HG03280 (cell line): ENCODE data around the gene TANGO6.

ENCODE experiments used
- ATAC-seq: cut with Tn5 transposase; IDR thresholded peaks from one replicate; pipeline ENCODE4 v1.9.1; 2021; ENCODE audit warnings: mild to moderate bottlenecking, moderate library complexity; ENCODE audit not compliant: unreplicated experiment

TANGO6 gene

DNA sequence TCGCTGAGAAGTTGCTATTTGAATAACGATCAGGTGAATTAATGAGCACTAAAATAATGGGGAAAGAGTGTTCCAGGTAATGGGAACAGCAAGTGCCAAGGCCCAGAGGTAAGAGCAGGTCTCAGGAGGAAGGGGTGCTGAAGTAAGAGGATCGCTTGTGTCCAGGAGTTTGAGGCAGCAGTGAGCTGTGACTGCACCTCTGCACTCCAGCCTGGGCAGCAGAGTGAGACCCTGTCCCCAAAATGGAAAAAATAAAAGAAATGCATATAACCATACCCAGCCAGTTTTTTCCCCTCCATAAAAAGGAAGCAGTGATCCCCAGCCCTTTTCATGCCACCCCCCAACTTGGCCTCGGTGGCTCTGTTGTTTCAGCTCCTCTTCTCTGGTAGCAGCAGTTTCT is 245.4 kb downstream of the TANGO6 start:
- no peak for ATAC-seq

DNA sequence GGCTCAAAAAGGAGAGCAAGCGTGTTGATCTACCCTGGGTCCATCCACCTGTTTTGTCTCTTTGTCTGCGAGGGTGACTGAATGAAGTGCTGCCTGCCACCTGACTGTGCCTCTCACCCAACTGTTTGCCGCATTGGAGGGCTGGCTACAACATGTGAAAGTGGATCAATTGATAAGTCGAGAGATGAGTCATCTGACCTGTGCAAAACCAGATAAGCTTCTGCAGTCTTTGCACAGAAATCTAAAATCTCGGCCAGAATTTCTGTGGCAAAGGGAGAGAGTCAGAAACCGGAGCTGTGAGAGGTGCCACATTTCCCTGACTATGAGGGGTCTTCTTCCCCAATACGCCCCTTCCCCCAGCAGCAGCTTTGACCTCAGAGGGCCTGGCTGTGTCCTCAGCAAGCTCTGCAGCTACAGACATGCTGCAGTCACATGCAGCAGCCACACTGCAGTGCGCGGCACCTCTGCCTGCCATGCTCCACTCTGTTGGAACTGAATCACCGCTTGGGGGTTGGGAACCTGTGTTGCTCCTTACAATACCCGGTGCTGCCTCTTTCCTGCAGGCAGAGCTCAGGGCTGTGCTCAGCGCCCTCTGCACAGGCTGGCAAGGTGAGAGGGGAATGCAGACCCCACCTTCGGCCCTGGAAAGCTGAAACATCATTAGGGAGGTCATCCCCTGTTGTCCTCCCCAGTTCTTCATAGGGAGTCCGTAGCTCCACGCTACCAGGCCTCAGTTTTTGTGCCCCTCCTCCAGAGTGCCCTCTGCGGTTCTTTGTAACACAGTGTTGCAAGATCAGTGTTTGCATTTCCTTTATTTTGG is 246.0 kb downstream of the TANGO6 start:
- ATAC-seq = no peak

DNA sequence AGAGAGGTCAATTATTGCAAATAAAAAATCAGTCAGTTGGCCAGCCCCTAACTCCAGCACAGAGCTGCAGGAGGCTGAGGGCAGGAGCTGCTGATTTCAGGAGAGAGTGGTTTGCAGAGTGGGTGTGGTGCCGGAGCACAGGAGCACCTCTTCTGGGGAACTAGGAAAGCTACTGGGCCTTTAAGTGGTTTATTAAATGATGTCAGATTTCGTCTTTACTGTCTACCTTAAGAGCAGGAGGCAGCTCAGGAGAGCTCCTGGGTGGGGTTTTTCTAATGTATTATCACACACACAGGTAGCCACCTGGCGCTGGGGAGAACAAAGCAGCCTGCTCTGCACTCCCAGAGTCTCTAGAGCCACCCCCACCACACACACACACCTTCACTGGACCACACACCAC is 250.6 kb downstream of the TANGO6 start:
- no peak for ATAC-seq

- no peak for ATAC-seq
These were observed 251.2 kb downstream of the TANGO6 start for GRCh38 chr16:69094501-69094900.

- no peak for ATAC-seq
These were observed 251.9 kb downstream of the TANGO6 start for GRCh38 chr16:69095193-69095592.

DNA sequence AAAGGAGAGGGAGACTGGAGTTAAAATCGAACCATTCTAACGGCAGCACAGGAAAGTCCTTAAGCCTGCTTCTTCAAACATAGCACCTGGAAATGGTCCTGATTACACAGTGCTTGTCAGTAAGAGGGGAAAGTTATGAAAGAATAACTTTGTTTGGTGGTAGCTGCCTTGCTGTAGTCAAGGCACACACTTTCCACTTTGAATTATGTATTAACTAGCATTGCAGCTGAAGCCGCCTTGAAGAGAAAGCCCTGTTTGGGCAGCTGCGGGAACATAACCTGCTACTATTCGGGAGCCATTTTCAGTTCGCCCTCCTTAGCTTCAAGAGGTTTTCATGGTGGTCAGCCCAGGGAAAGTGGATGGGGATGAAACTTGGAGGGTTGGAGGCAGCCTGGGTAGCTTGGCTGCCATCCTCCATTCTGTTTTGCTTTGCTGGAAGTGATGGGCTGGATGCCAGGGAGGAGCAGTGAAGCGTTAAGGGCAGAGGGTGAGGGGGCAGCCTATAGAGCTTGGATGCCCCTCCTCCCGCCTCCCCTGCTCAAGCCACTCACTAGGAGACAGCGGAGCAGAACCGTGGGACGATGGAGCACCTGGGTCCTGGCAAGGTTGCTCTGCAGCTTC is 256.9 kb downstream of the TANGO6 start:
- no peak for ATAC-seq

GRCh38 chr16:69105501-69106361 is 262.4 kb downstream of the TANGO6 start, which contains the start of gene HAS3:
TSS of gene HAS3 (plus strand) at chr16:69105653. CDS start at chr16:69109396, 3,743 bp downstream.
- peak; percentile 51 for ATAC-seq

- no peak for ATAC-seq
These were observed 263.4 kb downstream of the TANGO6 start for GRCh38 chr16:69106491-69107315.

- ATAC-seq = no peak
These were observed 264.1 kb downstream of the TANGO6 start for GRCh38 chr16:69107316-69107962.

DNA sequence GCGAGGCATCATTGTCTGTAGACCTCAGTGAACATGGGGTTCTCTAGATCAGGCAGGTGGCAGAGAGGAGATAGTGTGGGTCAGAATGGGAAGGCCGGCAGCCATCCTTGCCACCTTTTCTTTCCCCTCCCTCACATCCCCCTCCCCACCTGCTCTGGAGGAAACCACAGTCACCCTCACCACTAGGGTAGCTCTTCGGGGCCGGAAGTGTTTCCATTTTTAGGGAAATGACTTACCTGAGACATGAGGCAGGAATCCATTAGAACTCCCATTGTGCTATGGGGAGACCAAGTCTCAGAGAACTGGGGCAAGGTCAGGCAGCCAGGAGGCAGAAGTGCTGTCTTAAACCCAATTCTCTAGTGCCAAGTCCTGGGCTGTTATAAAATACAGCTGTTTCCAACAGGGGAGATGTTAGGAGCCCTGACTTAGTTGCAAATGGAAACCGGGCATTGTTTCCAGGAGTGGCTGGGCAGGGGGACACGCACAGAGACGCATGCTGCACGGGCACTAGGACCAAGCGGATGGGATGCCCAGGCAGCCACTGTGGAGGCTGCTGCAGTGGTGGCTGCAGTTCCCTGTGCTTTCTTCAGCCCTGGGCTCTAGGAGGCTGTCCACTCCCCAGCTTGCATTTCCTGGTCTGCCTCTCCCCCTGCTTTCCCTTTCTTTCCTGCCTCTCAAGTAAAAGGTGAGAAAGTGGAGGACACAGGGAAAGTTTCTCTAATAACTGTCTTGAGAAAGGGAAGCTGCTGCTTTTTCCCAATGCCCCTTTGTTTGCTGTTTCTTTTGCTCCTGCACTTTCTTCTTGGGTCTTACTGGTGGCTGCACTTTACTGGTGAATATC is 265.0 kb downstream of the TANGO6 start:
- no peak for ATAC-seq

DNA sequence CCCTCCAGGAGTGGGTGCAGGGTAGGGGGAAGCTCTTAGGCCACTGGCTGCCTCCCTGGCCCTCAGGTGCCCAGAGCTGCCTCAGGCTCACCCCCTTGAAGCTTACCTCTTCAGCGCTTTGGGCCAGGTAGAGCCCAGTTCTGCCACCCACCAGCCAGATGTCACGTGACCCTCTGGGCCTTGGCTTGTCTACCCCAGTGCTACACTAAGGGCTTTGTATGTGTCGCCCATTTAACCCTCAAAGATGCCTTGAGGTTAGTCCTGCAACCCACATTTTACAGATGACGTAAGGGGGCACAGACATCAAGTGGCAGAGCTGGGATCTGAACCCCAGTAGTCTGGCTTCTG is 265.5 kb downstream of the TANGO6 start:
- no peak for ATAC-seq

DNA sequence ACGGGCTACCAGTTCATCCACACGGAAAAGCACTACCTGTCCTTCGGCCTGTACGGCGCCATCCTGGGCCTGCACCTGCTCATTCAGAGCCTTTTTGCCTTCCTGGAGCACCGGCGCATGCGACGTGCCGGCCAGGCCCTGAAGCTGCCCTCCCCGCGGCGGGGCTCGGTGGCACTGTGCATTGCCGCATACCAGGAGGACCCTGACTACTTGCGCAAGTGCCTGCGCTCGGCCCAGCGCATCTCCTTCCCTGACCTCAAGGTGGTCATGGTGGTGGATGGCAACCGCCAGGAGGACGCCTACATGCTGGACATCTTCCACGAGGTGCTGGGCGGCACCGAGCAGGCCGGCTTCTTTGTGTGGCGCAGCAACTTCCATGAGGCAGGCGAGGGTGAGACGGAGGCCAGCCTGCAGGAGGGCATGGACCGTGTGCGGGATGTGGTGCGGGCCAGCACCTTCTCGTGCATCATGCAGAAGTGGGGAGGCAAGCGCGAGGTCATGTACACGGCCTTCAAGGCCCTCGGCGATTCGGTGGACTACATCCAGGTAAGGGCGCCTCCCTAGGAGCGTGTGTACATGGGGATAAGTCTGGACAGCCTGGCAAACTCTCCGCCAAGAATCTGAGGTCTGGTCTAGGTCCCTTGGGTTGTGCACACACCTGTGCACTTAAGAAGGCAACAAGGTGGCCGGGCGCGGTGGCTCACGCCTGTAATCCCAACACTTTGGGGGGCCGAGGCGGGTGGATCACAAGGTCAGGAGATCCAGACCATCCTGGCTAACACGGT is 266.3 kb downstream of the TANGO6 start:
- no peak for ATAC-seq

- no peak for ATAC-seq
These were observed 267.1 kb downstream of the TANGO6 start for GRCh38 chr16:69110406-69110805.

DNA sequence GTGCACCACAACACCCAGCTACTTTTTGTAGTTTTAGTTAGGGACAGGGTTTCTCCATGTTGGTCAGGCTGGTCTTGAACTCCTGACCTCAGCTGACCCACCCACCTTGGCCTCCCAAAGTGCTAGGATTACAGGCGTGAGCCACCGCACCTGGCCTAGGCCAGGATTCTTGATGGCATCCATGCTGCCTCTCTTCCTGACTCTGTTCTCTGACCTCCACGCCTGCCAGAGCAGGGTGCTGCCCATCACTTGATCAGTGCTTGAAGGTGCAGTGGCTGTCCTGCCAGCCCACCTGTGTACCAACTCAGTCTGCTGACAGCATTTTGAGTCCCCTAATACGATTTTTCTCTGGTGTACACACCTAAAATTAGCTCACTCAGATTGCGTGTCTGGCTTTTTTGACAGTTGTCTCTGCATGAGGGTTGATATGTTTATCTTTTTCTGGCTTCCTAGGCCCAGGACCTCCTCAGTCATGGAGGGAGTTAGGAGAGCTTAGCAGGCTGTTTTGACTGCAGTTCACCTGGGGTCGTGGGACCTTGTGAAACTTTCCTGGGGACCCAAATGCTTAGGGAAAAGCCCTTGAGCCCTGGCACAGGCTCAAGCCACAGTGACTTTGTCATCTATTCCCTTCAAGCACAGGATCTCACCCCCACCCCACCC is 268.0 kb downstream of the TANGO6 start:
- no peak for ATAC-seq

- no peak for ATAC-seq
These were observed 268.5 kb downstream of the TANGO6 start for GRCh38 chr16:69111876-69112230.

- peak; percentile 58 for ATAC-seq
These were observed 269.2 kb downstream of the TANGO6 start for GRCh38 chr16:69112285-69113129.

- ATAC-seq = no peak
These were observed 269.9 kb downstream of the TANGO6 start for GRCh38 chr16:69113216-69113615.
